ENCODE measurements around the gene RPAP2. TPM values are rescaled to one million over a fixed set of nuclear protein-coding genes. Genes with fewer than 3 reads are reported as not detected.

The RPAP2 gene
- total RNA-seq, 1 donor from 2014 or later: 22.3 TPM

- ATAC-seq (no peak), DNase-seq (no peak)
- Histone ChIP-seq H3K36me3 (peaks cover 27% of the 10 kb centered on the region), H3K4me1 (peaks cover 18% of the 10 kb centered on the region), H3K4me3 (peak overlapping the region; percentile 85), H3K9me3 (no peaks in the 10 kb centered on the region), H3K27ac (peak overlapping the region; percentile 85), H3K27me3 (no peaks in the 10 kb centered on the region)
- no peak for TF ChIP-seq CTCF (IDR thresholded peaks at IDR 0.05)
- intact Hi-C loops (cut with DNase I): no loop called here
Measured at GRCh38 chr1:92299477-92300150, 755 bp downstream of the RPAP2 start.

GRCh38 chr1:92301021-92301420, 2.2 kb downstream of the RPAP2 start:
- Histone ChIP-seq H3K27me3 (no peaks in the 10 kb centered on the region), H3K4me1 (peaks cover 18% of the 10 kb centered on the region), H3K36me3 (peaks cover 30% of the 10 kb centered on the region), H3K27ac (no peak overlapping the region), H3K4me3 (no peak overlapping the region), H3K9me3 (no peaks in the 10 kb centered on the region)
- no peak for DNase-seq
- TF ChIP-seq CTCF (IDR thresholded peaks at IDR 0.05): no peak
- no peak for ATAC-seq
- intact Hi-C loops (cut with DNase I): no loop called here

GRCh38 chr1:92306020-92306419, 7.2 kb downstream of the RPAP2 start:
- no peaks in the 10 kb centered on the region for H3K9me3 ChIP-seq
- DNase-seq (no peak), ATAC-seq (no peak)
- H3K4me1 ChIP-seq: peaks cover under 1% of the 10 kb centered on the region
- no peak overlapping the region for H3K4me3 ChIP-seq
- no peaks in the 10 kb centered on the region for H3K27me3 ChIP-seq
- no peak for TF ChIP-seq CTCF (IDR thresholded peaks at IDR 0.05)
- peaks cover 52% of the 10 kb centered on the region for H3K36me3 ChIP-seq
- intact Hi-C loops (cut with DNase I): no loop called here
- H3K27ac ChIP-seq: no peak overlapping the region

- no peak overlapping the region for H3K27ac ChIP-seq
- no peaks in the 10 kb centered on the region for H3K4me1 ChIP-seq
- no peaks in the 10 kb centered on the region for H3K27me3 ChIP-seq
- intact Hi-C loops (cut with DNase I): no loop called here
- peaks cover 57% of the 10 kb centered on the region for H3K36me3 ChIP-seq
- no peak for TF ChIP-seq CTCF (IDR thresholded peaks at IDR 0.05)
- no peaks in the 10 kb centered on the region for H3K9me3 ChIP-seq
- H3K4me3 ChIP-seq: no peak overlapping the region
- no peak for ATAC-seq
- DNase-seq: no peak
Measured at GRCh38 chr1:92307980-92308379, 9.1 kb downstream of the RPAP2 start.

GRCh38 chr1:92310185-92310597, 11.3 kb downstream of the RPAP2 start:
- intact Hi-C loops (cut with DNase I): no loop called here
- no peak overlapping the region for H3K27ac ChIP-seq
- TF ChIP-seq CTCF (IDR thresholded peaks at IDR 0.05): peak; percentile 63
- no peaks in the 10 kb centered on the region for H3K9me3 ChIP-seq
- H3K4me1 ChIP-seq: no peaks in the 10 kb centered on the region
- ATAC-seq (no peak), DNase-seq (no peak)
- H3K4me3 ChIP-seq: no peak overlapping the region
- peaks cover 40% of the 10 kb centered on the region for H3K36me3 ChIP-seq
- H3K27me3 ChIP-seq: no peaks in the 10 kb centered on the region

GRCh38 chr1:92314024-92314423, 15.2 kb downstream of the RPAP2 start:
- no peak for DNase-seq
- no peak for TF ChIP-seq CTCF (IDR thresholded peaks at IDR 0.05)
- Histone ChIP-seq H3K4me1 (peaks cover 6% of the 10 kb centered on the region), H3K4me3 (no peak overlapping the region), H3K9me3 (no peaks in the 10 kb centered on the region), H3K27me3 (no peaks in the 10 kb centered on the region), H3K36me3 (peaks cover 15% of the 10 kb centered on the region), H3K27ac (no peak overlapping the region)
- ATAC-seq: no peak
- intact Hi-C loops (cut with DNase I): no loop called here

All from upper lobe of right lung (tissue), 1 donor.